Inflammatory macrophage (primary cell): ENCODE measurements around the gene CENPX.
"Not testable (repeated sequence)": the region's sequence is repeated elsewhere in the genome, so short reads cannot be mapped to it uniquely, and the experiment has no call there.

Source experiments
- DNase-seq, 2 donors: peaks; one replicate each; pipeline ENCODE4 v3.0.0-alpha.2; 2020 to 2022

The CENPX gene

DNA sequence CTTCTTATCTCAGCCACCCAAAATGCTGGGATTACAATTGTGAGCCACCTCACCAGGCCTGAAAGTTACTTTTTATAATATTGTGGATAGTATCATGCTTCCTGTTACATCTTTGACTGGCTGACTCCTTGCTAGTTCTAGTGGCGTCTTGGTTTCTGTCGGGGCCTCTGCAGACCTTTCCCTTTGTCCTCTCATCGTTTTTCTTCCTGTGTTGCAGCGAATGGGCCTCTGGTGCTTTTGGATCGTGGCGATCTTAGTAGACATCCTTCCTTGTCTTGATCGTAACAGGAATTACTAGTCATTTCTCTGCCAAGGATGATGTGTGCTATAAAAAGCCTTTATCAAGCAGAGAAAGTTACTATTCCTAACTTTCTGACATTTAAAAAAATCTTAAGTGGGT lies 24.5 kb downstream of the CENPX start:
- no peak for DNase-seq

DNA sequence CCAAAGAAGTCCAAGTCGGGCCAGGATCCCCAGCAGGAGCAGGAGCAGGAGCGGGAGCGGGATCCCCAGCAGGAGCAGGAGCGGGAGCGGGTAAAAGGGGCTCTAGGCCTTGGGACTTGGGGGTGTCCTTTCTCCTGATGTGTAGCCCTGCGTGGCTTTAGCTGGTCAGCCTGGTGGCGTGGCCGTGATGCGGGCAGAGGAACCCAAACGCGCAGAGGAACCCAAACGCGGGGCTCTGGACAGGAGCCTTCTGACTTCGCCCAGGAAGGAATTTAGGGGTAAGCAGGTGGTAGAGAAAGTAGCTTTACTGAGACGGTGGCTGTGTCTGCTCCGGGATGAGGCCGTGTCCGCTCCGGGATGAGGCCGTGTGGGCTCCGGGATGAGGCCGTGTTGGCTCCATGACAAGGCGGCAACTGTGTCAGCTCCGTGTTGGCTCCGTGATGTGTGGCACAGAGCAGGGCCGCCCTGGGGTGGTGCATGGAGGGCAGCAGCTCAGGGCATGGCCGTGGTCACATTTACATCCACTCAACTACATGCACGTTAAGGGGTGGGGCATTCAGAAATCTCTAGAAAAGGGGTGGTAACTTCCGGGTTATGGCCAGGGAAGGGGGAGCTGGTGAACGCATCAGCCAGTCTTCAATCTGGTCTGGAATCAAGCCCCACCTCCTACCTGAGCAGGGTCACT lies 25.8 kb downstream of the CENPX start:
- DNase-seq = no peak

- DNase-seq = no peak
Observed at GRCh38 chr17:81996232-81996756, 26.4 kb downstream of the CENPX start.

DNA sequence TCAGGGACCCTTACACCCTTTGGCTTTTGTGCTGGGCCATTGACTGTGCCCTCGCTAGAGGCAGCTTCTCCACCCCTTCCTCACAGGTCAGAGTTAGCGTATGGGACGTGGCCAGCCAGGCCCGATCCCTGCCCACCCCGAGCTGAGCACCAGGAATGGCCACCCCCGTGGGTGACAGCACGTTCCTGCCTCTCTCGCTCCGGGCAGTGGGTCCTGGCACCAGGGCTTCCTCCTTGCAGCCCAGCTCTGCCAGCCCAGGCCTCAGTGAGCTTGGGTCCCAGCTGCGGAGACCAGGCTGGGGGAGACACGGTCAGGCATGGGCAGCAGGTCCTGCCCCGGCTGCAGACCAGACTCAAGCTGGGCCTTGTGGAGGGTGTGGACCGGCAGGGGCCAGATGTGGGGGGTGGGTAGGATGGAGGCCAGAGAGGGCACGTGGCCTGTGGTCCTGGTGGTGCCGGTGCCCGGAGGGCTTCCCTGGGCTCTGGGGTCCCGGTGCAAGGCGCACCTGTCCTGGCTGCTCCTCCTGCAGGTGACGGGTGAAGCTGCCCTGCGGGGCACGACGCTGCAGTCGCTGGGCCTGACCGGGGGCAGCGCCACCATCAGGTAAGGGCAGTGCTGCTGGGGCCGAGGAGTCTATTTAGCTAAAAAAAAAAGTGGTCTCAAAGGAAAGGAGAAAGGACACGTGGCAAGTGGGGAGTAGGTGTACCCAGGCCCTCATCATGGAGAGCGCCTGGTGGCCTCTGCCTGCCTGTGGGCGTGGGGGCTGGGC lies 27.0 kb downstream of the CENPX start:
- no peak for DNase-seq

- DNase-seq = no peak
Observed at GRCh38 chr17:81994593-81995462, 27.9 kb downstream of the CENPX start.

DNA sequence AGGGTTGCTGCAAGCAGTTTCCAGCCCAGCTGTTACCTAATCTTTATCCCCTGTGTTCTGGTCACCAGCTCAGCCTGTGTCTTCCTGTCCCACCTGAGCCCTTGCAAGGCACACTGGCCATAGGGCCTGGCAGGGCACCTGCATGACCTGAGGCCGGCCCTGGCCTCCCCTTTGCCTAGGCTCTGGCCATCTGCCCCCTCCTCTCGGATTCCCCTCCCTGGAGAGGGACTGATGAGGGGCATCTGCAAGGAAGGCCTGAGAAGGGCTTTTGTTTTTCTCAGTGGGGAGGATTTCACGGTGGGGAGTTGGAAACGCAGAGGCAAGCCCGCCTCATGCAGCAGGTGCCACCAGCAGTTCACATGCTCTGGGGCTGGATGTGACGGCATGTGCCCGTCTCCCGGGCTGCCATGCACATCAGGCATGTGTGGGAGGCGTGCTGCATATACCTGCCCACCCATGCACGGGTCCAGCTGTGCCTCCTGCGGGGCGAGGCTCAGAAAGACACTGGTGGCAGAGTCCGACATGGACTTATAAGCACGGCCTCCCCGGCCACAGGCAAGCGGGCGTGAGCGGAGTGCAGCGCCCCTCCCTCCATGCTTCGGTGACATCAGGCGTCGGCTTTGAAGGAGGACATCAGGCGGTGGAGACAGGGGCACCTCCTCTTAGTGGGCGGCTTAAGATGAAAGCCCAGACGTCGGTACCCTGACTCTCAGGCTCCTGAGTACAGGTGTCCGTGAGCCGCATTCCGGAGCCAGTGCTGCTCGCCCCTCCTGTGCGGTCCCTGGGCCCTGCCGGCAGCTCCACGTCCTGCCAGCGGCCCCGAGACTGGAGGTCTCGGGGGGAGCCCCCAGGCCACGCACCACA lies 28.7 kb downstream of the CENPX start:
- DNase-seq = no peak

DNA sequence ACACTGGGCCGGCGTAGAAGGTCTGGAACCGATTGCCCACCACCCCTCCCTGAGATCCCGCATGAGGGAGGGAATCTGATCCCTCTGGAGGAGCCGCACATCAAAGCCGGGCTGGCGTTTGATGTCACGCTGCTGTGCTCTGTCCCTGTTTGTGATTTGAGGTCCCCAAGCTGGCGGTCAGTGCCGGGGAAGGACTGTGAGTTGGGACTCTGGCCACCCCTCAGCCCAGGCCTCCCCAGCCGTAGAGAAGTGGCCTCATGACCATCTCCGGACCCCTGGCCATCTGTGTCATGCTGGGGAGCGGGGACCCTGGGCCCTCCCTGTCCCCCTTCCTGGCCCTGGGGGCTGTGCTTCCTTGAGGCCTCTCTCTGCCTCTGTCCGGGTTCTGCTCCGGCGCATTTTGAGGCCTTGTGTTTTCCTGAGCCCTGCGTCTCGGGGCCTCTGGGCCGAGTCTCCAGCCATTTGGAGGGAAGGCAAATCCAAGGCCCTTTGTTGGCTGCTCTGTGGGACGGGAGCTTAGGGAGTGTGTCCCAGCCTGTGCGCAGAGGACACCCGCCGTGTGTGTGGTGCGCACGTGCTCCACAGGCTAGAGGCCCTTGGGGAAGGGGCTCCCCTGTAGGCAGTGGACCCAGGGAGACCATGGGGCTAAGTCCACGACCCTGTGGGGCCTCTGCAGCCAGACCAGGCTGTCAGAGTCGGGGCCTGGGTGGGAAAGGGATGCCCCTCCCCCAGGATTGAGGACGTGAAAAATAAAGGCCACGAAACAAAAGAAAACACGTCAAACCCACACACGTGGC lies 30.2 kb downstream of the CENPX start:
- DNase-seq = no peak

- no peak for DNase-seq
Observed at GRCh38 chr17:81991684-81992305, 30.9 kb downstream of the CENPX start.

DNA sequence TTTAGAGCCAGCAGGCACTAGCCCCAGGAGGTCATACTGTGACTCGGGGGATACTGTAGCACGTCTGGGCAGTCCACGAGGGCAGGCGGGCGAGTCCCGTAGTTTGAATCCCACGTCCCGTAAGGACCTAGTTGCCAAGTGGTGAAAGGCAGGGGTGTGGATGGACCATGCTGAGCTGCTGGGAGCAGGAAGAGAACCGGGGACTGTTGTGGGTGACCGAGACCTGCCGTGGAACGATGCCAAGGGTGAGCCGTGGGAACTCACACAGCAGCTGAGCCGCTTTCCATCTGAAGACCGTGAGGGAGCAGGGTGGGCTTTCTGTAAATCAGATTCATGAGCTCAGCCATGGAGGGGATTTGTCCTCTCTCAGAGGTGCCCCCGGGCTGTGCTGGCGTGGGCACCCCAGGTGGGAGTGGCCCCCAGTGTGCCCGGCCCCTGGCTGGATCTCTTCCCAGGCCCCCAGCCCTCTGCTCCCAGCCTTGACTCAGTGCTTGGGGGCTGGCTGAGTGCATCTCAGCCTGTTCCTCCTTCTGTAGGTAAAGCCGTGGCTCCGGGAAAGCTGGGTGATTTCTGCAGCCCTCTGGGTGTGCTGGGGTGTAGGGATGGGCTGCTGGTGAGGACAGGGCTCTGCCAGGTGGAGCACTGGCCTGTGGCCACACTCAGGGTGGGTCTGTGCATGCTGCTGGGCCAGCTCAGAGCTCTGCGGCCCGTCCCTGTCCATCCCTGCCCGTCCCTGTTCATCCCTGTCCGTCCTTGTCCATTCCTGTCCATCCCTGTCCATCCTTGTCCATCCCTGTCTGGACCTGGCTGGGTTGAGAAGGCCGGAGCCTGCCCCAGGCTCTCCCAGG lies 31.6 kb downstream of the CENPX start:
- no peak for DNase-seq

DNA sequence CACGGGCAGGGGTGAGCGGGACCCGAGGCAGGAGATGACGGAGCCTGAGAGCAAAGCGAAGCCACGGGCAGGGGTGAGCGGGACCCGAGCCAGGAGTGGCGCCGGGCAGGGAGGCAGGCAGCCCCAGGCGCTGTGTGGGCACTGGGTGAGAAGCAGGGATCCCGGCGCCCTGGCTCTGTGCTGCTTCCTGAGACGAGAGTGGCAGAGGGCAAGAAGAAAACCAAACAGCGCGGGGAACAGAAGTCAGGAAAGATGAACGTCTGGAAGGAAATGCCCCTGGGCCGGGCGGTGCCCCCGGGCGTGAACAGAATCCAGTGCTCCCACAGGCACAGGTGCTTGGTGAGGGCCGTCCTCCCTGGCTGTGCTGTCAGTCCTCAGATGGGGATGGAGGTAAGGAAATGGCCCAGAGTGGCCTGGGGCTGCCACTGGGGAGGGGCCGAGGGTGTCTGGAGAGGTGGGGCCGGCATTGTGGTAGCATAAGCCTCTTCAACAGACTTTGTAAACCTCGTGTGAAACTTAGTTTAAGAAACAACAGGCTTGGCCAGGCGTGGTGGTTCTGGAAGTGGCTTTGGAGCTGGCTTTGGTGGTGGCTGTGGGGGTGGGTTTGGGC lies 35.4 kb downstream of the CENPX start:
- no peak for DNase-seq

- no peak for DNase-seq
Observed at GRCh38 chr17:81986606-81987005, 36.1 kb downstream of the CENPX start.

DNA sequence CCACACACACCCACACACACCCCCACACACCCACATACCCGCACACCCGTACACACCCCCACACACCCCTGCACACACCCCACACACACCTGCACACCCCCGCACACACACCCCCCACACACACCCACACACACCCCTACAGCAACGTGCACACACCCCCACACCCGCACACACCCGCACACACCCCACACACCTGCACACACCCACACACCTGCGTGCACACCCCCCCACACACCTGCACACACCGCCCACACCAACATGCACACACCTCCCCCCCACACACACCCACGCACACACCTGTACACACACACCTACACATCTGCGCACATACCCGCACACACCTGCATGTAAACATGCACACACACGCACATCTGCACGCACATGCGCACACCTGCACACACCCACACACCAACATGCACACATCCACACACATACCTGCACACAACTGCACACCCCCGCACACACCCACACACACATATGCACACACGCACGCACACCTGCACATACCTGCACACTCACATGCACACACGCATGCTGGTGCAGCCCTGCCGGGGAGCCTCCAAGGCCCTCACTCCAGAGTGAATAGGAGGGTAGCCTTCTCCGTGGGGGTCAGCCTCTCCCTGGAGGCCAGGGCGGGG lies 37.8 kb downstream of the CENPX start:
- no peak for DNase-seq

GRCh38 chr17:81983639-81984373 lies 38.9 kb downstream of the CENPX start:
- peak; percentile 30 to 58 for DNase-seq

- no peak for DNase-seq
Observed at GRCh38 chr17:81983011-81983638, 39.6 kb downstream of the CENPX start.

- not testable (repeated sequence) for DNase-seq
Observed at GRCh38 chr17:81981511-81981910, 41.2 kb downstream of the CENPX start.

DNA sequence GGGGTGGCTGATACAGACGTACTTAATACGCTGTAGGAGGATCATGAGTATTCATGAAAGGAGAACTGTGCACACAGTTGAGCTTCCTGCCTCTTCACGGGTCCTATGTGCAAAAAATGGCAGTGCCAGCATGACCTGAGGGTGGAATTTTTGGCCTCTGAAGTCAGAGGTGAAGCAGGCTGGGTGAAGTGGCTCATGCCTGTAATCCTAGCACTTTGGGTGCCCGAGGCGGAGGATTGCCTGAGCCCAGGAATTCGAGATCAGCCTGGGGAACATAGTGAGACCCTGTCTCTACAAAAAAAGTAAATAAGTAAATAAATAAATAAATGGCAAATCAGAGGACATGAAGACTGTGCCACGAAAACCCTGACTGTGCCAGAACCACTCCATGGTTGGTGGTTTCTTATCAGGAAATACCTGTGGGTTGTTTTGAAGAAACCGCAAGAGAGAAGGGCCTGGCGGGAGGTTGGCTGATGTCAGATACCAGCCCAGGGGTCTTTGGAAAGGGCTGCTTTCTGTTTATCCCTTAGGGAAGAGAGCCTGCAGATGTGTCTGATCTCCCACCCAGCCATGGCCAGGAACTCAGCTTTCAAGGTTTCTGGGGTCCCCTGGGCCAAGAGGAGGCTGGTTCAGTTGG lies 41.9 kb downstream of the CENPX start:
- no peak for DNase-seq

DNA sequence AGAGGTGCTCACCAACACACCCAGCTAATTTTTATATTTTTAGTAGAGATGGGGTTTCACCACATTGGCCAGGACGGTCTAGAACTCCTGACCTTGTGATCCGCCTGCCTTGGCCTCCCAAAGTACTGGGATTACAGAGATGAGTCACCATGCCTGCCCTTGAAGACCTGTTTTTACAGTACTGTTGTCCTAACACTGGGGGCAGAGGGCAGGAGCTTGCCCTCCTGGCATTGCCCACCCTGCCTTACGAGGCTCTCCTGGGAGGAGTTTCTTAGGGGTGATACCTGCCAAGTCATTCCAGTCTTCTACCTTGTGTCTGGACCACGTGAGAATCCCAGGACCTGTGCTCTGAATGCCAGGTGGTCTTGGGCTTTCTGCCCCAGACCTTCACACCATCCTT lies 42.6 kb downstream of the CENPX start:
- no peak for DNase-seq
